GM19397 (cell line): ENCODE measurements around the gene RASA3.
"Not testable (repeated sequence)": the region's sequence is repeated elsewhere in the genome, so short reads cannot be mapped to it uniquely, and the experiment has no call there.

Experiments
- ATAC-seq: cut with Tn5 transposase; IDR thresholded peaks from one replicate; pipeline ENCODE4 v1.9.1; 2021; ENCODE audit warnings: mild to moderate bottlenecking, moderate library complexity; ENCODE audit not compliant: unreplicated experiment

Gene RASA3

GRCh38 chr13:114157869-114158495 lies 25.6 kb upstream of the RASA3 start:
- ATAC-seq = no peak

- ATAC-seq = no peak
Measured at GRCh38 chr13:114155926-114156883, 23.8 kb upstream of the RASA3 start.

DNA sequence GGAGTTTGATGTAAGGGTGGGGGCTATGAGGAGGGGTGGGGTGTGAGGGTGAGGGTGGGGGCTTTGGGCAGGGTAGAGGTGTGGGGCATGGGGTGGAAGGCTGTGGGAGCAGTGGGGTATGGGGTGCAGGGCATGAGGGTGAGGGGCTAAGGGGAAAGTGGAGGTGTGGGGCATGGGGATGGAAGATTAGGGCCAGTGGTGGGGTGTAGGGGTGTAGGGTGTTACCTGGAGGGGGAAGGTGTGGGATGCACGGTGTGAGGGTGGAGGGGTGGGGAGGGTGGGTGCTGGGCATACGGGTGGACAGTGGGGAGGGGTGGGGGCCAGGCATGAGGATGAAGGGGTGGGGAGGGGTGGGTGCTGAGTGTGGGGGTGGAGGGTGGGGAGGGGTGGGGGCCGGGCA lies 22.9 kb upstream of the RASA3 start:
- no peak for ATAC-seq

DNA sequence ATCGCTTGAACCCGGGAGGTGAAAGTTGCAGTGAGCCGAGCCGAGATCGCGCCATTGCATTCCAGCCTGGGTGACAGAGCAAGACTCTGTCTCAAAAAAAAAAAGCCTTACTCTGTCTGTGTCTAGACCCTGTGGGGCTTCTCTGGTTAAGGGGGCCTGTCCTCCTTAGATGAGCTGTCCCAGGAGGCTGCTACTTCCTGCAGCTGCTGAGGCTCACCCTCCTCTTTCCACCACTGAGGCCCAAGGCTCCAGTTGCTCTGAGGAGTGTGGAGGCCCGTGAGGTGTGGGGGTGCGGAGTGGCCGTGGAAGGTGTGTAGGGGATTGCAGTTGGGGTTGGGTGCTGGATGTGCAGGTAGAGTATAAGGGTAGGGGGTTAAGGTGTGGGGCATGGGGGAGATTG lies 22.1 kb upstream of the RASA3 start:
- no peak for ATAC-seq

- no peak for ATAC-seq
Measured at GRCh38 chr13:114153485-114154080, 21.2 kb upstream of the RASA3 start.

DNA sequence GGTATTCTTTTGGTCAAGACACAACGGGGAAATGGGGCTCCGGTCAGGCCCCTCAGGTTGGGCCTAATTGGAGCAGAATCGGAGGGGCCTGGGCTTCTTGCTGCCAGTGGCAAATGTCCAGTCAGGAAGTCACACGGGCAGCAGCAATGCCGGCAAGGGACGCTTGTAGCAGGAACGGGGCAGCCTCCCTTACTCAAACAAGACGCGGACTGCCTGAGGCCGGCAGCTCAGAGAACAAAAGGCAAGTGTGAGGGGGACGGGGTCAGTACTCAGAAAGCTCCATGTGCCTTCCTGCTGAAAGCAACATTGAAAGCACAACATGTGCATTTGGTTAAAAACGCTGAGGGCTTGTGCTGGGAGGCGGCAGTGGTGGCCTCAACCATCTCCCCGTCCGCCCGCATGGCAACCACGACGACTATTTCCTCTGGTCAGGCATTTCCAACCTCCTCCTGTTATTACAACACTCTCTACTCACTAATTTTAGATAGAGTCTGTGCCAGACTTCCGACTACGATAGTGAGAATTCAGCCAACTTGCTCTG lies 20.5 kb upstream of the RASA3 start:
- no peak for ATAC-seq

GRCh38 chr13:114152285-114152645 lies 19.8 kb upstream of the RASA3 start:
- ATAC-seq = no peak

- no peak for ATAC-seq
Measured at GRCh38 chr13:114151565-114152284, 19.3 kb upstream of the RASA3 start.

DNA sequence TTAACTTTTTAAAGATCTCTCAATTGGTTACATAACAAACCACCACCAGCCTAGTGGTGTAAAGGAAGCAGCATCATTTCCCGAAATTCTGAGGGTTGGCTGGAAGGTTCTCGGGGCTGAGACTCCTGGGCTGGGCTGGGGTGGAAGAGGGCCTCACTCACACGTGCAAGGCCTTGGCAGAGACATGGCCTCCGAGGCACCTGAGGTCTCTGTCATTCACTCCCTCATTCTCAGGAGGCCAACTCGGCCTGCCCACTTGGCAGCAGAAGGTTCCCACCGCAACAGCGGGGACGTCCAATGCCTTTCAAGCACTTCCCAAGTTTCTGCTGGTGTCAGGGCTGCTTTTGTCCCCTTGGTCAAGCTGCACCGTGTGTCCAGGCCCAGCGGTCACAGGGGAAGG lies 18.6 kb upstream of the RASA3 start:
- no peak for ATAC-seq

DNA sequence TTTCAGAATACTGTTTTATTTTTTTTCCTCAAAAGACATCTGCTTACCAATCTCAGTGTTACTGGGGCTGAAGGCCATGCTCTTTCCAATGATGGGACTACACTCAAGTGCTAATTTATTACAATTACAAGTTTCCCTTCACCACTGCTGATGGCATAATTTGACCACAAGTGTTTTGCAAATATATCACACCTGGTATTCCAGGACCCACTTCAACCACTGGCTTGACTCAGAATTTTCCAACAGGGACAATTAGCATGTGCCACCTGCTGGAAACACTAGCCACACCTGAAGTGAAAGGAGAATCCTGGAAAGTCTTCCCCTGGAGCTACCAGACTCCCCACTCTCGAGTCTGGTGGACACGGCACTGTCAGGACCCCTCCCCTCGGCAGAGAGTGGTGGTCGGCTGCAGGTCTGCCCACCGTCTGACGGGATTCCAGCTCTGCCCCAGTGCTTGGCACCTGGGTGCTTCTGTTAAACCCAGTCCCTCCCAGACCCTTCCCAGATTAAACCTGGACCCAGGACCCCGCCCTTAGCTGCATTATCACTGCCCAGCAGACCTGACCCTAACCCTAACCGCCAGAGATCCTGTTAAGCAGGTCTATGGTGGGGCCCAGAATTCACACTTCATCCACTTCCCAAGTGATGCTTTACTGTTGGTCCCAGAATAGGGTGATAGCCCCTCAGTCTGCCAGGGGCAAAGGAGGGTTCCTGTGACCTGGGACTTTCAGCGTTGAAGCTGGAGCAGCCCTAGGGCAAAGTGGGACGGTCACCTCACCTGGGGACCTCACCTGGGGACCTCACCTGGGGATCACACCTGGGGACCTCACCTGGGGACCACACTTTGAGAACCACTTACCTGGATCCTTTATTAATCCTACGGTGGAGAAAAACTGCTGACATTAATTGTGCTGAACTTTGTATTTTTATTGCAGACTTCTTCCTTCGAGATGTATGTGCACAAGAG lies 17.6 kb upstream of the RASA3 start:
- no peak for ATAC-seq

DNA sequence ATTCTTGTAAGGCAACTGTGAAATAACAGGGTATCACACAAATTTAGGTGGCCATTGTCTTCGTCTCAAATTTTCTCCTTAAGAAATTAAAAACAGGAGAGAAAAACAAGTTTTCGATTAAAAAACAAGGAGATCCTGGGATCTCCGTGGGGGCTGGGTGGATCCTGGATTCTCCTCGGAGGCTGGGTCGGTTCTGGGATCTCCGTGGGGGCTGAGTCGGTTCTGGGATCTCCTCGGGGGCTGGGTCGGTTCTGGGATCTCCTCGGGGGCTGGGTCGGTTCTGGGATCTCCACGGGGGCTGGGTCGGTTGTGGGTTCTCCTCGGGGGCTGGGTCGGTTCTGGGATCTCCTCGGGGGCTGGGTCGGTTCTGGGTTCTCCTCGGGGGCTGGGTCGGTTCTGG lies 16.5 kb upstream of the RASA3 start:
- ATAC-seq = not testable (repeated sequence)

GRCh38 chr13:114148521-114148855 lies 16.1 kb upstream of the RASA3 start:
- peak; percentile 87 for ATAC-seq

- ATAC-seq = peak; percentile 32
Measured at GRCh38 chr13:114147803-114148520, 15.5 kb upstream of the RASA3 start.

GRCh38 chr13:114146629-114147028 lies 14.2 kb upstream of the RASA3 start:
- no peak for ATAC-seq

- no peak for ATAC-seq
Measured at GRCh38 chr13:114146173-114146572, 13.8 kb upstream of the RASA3 start.

DNA sequence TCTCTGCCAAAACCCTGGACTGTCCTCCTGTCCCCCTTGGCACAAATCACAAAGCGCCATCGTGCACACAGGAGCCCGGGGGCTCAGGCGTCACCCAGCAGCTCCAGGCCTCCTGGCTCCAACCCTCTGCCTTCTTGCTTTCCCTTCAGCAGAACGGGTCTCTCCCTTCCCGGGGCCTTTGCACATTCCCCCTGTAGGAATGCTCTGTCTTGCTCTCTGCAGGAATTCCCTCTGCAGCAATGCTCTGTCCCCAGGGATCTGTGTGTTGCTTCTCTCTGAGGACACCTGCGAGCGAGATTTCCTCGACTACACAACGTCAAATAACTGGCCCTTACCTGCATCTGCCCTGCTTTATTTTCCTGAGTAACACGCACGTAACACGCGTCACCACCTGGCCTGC lies 13.3 kb upstream of the RASA3 start:
- no peak for ATAC-seq

DNA sequence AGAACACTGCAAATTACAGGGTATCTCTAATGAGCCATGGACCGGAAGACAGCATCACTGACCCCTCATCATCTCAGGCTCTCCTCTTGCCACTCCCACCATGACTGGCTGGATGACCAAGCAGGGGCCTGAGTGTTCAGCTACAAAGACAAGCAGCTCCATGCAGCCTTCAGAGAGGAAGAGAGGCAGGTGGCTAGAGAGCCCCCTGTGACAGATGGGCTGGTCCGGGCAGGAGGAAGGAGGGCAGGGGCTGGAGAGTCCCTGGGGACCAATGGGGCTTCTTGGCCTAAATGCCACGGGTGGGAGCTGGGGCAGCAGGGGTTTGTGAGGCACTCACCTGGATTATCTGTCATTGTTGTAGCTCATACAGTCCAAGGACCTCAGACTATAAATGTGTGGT lies 12.8 kb upstream of the RASA3 start:
- ATAC-seq = no peak

DNA sequence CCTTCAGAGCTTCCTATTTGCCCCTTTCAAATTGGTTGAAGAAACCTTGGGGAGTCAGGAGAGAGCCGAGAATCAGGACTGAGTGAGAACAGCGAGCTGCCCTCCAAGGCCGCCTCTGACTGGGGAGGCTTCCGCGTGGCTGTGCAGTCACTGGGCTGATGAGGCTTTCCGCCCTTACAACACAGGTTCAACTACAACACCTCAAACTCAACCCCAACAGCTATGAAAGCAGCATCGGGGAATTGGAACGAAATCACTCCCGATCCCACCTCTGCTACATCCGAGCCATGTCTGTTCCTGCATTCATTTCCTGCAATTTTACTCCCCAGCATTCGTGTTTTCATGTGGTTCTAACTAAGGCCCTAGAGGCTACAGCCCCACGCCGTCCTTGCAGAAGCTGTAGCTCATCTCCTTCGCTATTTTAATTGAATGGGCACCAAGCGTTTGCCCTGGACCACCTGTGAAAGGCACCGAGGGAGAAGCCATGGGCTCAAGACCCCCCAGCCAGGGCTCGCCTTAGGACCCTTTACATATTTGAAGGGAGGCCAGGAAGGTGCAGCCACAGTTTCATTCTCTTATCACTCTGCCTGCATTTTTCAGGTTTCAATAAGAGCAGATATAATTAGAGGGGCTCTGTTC lies 12.3 kb upstream of the RASA3 start:
- ATAC-seq = no peak
